ENCODE measurements around the gene ZNF488.

Gene ZNF488

DNA sequence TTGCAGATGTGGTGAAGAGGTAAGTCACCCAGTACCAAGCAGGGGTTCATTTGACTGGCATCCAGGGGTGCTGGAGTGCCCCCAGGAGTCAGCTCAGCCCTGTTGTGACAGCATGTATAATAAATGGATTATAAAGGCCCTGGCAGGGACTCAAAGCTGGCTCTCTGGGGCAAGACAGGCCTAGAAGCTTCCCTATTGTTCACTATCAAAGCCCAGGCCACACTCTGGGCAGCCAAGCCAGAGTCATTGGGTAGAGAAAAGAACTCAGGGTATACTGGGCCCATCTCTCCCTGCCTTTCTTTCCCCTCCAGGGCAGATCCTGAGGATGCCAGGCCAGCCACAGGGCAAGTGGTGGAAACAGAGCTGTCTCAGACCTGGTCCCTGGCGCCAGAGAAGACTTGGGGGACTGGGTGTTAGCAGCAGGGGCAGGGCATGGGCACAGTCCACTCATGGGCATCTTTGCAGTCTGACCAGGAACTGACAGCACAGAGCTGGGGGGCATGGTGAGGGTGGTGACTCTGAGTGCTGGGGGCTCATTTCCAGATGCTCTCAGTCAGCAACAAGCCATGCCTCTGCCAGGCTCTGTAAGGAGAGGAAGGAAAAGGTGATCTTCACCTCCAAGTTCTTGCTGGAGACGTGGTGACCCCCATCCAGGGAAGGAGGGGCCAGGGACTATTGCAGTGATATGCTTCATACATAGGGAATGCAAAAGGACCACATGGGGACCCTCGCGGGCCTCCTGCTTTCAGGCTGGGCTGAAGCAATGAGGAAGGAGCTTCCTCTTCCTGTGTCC lies 24.3 kb downstream of the ZNF488 start:
- no peaks in the 10 kb centered on the region for H3K27me3 ChIP-seq (ENCODE audit: low read depth, low read length)
- no peak overlapping the region for H3K27ac ChIP-seq (ENCODE audit: low read length)
- H3K36me3 ChIP-seq (ENCODE audit: control insufficient read depth in 1 of 2, insufficient read depth in 2 of 2, low read length in 2 of 2), result no peaks in the 10 kb centered on the region
- no peaks in the 10 kb centered on the region for H3K9me3 ChIP-seq (ENCODE audit: control insufficient read depth in 1 of 2, low read length in 2 of 2)
- H3K4me3 ChIP-seq (ENCODE audit: low read depth in 1 of 2, low read length in 2 of 2), result no peak overlapping the region
- no peaks in the 10 kb centered on the region for H3K4me1 ChIP-seq (ENCODE audit: control insufficient read depth in 1 of 2, insufficient read depth in 2 of 2, low read length in 2 of 2)

GRCh38 chr10:47359101-47359500 lies 25.0 kb downstream of the ZNF488 start:
- Histone ChIP-seq H3K9me3 (ENCODE audit: control insufficient read depth in 1 of 2, low read length in 2 of 2) (no peaks in the 10 kb centered on the region), H3K27ac (ENCODE audit: low read length) (no peak overlapping the region), H3K4me3 (ENCODE audit: low read depth in 1 of 2, low read length in 2 of 2) (no peak overlapping the region), H3K27me3 (ENCODE audit: low read depth, low read length) (no peaks in the 10 kb centered on the region), H3K36me3 (ENCODE audit: control insufficient read depth in 1 of 2, insufficient read depth in 2 of 2, low read length in 2 of 2) (no peaks in the 10 kb centered on the region), H3K4me1 (ENCODE audit: control insufficient read depth in 1 of 2, insufficient read depth in 2 of 2, low read length in 2 of 2) (no peaks in the 10 kb centered on the region)

DNA sequence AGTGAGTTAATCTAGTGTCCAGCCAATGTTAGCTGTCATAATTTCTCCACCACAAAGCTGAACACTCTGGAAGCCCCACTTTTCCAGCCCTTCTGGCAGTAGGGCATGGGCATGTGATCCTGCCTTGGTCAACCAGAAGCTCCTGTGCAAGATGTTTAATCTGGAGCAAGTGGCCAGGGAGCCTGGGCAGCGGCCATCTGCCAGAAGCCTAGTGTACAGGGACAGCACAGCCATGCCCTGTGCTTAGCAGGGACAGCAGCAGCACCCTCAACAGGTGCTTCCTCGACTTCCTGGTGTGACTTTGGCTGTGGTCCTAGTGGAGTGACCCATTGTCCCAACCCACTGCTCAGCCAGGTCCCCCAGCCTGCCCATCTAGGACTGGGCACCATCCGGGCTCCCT lies 25.6 kb downstream of the ZNF488 start:
- Histone ChIP-seq H3K9me3 (ENCODE audit: control insufficient read depth in 1 of 2, low read length in 2 of 2) (no peaks in the 10 kb centered on the region), H3K36me3 (ENCODE audit: control insufficient read depth in 1 of 2, insufficient read depth in 2 of 2, low read length in 2 of 2) (no peaks in the 10 kb centered on the region), H3K27ac (ENCODE audit: low read length) (no peak overlapping the region), H3K27me3 (ENCODE audit: low read depth, low read length) (no peaks in the 10 kb centered on the region), H3K4me3 (ENCODE audit: low read depth in 1 of 2, low read length in 2 of 2) (no peak overlapping the region), H3K4me1 (ENCODE audit: control insufficient read depth in 1 of 2, insufficient read depth in 2 of 2, low read length in 2 of 2) (no peaks in the 10 kb centered on the region)

DNA sequence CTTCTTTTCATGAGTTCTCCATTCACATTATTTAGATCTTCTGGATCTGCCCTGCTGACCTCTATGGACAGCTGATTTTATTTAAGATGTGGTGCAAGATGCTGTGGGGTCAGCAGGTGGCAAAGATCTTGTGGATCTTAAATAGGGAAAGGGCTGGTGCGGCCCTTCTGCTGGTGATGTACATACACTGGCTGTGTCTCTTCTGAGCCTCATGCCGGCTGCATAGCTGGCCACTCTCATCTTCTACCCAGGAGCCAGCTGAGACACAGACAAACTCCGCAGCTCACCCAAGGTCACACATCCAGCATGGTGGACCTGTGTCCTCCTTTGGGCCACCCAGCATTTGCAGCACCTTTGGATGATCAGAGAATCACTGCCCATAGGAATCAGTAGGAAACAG lies 26.2 kb downstream of the ZNF488 start:
- H3K36me3 ChIP-seq (ENCODE audit: control insufficient read depth in 1 of 2, insufficient read depth in 2 of 2, low read length in 2 of 2), result no peaks in the 10 kb centered on the region
- no peak overlapping the region for H3K4me3 ChIP-seq (ENCODE audit: low read depth in 1 of 2, low read length in 2 of 2)
- H3K27me3 ChIP-seq (ENCODE audit: low read depth, low read length), result no peaks in the 10 kb centered on the region
- H3K9me3 ChIP-seq (ENCODE audit: control insufficient read depth in 1 of 2, low read length in 2 of 2), result no peaks in the 10 kb centered on the region
- no peaks in the 10 kb centered on the region for H3K4me1 ChIP-seq (ENCODE audit: control insufficient read depth in 1 of 2, insufficient read depth in 2 of 2, low read length in 2 of 2)
- H3K27ac ChIP-seq (ENCODE audit: low read length), result no peak overlapping the region

DNA sequence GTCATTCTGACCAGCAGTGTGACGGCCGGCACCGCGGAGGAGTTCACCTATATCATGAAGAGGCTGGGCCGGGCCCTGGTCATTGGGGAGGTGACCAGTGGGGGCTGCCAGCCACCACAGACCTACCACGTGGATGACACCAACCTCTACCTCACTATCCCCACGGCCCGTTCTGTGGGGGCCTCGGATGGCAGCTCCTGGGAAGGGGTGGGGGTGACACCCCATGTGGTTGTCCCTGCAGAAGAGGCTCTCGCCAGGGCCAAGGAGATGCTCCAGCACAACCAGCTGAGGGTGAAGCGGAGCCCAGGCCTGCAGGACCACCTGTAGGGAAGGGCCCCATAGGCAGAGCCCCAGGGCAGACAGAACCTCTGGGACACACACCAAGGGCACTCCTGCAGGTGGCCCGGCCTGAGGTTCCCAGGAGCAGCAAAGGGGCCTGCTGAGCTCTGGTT lies 26.9 kb downstream of the ZNF488 start:
- Histone ChIP-seq H3K9me3 (ENCODE audit: control insufficient read depth in 1 of 2, low read length in 2 of 2) (no peaks in the 10 kb centered on the region), H3K4me1 (ENCODE audit: control insufficient read depth in 1 of 2, insufficient read depth in 2 of 2, low read length in 2 of 2) (no peaks in the 10 kb centered on the region), H3K27me3 (ENCODE audit: low read depth, low read length) (no peaks in the 10 kb centered on the region), H3K27ac (ENCODE audit: low read length) (no peak overlapping the region), H3K36me3 (ENCODE audit: control insufficient read depth in 1 of 2, insufficient read depth in 2 of 2, low read length in 2 of 2) (no peaks in the 10 kb centered on the region), H3K4me3 (ENCODE audit: low read depth in 1 of 2, low read length in 2 of 2) (no peak overlapping the region)

DNA sequence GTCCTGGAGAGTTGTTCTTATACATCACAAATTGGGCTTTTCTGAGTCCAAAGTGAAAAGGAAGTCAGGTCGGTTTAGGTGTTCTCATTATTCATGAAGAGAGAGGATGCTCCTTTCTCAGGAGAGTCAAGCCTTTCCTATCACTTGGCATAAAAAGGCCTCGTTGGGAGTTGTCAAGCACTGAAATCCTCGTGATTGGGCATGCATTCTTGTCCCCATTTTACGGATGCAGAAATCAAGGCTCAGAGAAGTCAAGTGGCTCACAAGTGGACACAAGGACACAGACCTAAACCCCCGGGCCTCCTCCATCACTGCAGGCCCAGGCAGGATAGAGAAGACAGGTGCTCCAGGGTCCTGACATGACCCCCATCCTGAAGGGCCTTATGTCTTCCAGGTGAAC lies 27.4 kb downstream of the ZNF488 start:
- Histone ChIP-seq H3K9me3 (ENCODE audit: control insufficient read depth in 1 of 2, low read length in 2 of 2) (no peaks in the 10 kb centered on the region), H3K36me3 (ENCODE audit: control insufficient read depth in 1 of 2, insufficient read depth in 2 of 2, low read length in 2 of 2) (no peaks in the 10 kb centered on the region), H3K27ac (ENCODE audit: low read length) (no peak overlapping the region), H3K4me1 (ENCODE audit: control insufficient read depth in 1 of 2, insufficient read depth in 2 of 2, low read length in 2 of 2) (no peaks in the 10 kb centered on the region), H3K4me3 (ENCODE audit: low read depth in 1 of 2, low read length in 2 of 2) (no peak overlapping the region), H3K27me3 (ENCODE audit: low read depth, low read length) (no peaks in the 10 kb centered on the region)

- H3K36me3 ChIP-seq (ENCODE audit: control insufficient read depth in 1 of 2, insufficient read depth in 2 of 2, low read length in 2 of 2), result no peaks in the 10 kb centered on the region
- no peak overlapping the region for H3K27ac ChIP-seq (ENCODE audit: low read length)
- no peaks in the 10 kb centered on the region for H3K9me3 ChIP-seq (ENCODE audit: control insufficient read depth in 1 of 2, low read length in 2 of 2)
- no peaks in the 10 kb centered on the region for H3K4me1 ChIP-seq (ENCODE audit: control insufficient read depth in 1 of 2, insufficient read depth in 2 of 2, low read length in 2 of 2)
- H3K4me3 ChIP-seq (ENCODE audit: low read depth in 1 of 2, low read length in 2 of 2), result no peak overlapping the region
- H3K27me3 ChIP-seq (ENCODE audit: low read depth, low read length), result no peaks in the 10 kb centered on the region
Measured at GRCh38 chr10:47354900-47355299, 29.2 kb downstream of the ZNF488 start.

DNA sequence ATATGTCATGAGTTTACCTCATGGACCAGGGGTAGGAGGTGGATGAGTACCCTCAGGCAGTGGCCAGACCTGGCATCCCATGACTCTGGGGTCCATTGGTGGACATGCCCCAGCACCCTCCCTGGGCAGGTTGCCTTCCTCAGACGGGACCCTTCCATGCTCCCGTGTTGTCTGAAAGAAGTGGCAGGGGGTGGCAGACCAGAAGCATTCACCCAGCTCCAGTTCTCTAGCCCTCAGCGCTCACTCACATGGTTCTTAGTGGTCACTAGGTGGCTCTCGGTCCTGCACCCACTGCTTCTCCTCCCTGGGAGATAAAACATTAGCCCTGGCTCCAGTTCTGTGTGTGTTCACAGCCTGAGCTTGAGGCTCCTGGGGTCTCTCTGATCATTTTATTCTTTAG lies 29.9 kb downstream of the ZNF488 start:
- Histone ChIP-seq H3K4me1 (ENCODE audit: control insufficient read depth in 1 of 2, insufficient read depth in 2 of 2, low read length in 2 of 2) (no peaks in the 10 kb centered on the region), H3K36me3 (ENCODE audit: control insufficient read depth in 1 of 2, insufficient read depth in 2 of 2, low read length in 2 of 2) (no peaks in the 10 kb centered on the region), H3K9me3 (ENCODE audit: control insufficient read depth in 1 of 2, low read length in 2 of 2) (no peaks in the 10 kb centered on the region), H3K4me3 (ENCODE audit: low read depth in 1 of 2, low read length in 2 of 2) (no peak overlapping the region), H3K27ac (ENCODE audit: low read length) (no peak overlapping the region), H3K27me3 (ENCODE audit: low read depth, low read length) (no peaks in the 10 kb centered on the region)

DNA sequence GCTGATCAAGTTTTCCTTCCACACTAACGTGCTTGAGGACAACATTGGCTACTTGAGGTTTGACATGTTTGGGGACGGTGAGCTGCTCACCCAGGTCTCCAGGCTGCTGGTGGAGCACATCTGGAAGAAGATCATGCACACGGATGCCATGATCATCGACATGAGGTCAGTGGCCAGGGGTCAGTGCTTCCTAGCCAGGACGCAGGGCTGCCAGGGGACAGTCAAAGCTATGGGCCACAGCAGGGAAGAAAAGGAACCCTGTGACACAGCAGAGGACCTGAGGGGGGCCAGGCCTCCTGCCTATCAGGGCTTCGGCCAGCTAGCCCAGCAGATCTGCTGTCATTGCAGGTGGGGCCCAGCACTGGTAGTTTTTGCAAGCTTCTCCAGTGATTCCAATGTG lies 30.7 kb downstream of the ZNF488 start:
- Histone ChIP-seq H3K36me3 (ENCODE audit: control insufficient read depth in 1 of 2, insufficient read depth in 2 of 2, low read length in 2 of 2) (no peaks in the 10 kb centered on the region), H3K9me3 (ENCODE audit: control insufficient read depth in 1 of 2, low read length in 2 of 2) (no peaks in the 10 kb centered on the region), H3K27ac (ENCODE audit: low read length) (no peak overlapping the region), H3K27me3 (ENCODE audit: low read depth, low read length) (no peaks in the 10 kb centered on the region), H3K4me3 (ENCODE audit: low read depth in 1 of 2, low read length in 2 of 2) (no peak overlapping the region), H3K4me1 (ENCODE audit: control insufficient read depth in 1 of 2, insufficient read depth in 2 of 2, low read length in 2 of 2) (no peaks in the 10 kb centered on the region)

DNA sequence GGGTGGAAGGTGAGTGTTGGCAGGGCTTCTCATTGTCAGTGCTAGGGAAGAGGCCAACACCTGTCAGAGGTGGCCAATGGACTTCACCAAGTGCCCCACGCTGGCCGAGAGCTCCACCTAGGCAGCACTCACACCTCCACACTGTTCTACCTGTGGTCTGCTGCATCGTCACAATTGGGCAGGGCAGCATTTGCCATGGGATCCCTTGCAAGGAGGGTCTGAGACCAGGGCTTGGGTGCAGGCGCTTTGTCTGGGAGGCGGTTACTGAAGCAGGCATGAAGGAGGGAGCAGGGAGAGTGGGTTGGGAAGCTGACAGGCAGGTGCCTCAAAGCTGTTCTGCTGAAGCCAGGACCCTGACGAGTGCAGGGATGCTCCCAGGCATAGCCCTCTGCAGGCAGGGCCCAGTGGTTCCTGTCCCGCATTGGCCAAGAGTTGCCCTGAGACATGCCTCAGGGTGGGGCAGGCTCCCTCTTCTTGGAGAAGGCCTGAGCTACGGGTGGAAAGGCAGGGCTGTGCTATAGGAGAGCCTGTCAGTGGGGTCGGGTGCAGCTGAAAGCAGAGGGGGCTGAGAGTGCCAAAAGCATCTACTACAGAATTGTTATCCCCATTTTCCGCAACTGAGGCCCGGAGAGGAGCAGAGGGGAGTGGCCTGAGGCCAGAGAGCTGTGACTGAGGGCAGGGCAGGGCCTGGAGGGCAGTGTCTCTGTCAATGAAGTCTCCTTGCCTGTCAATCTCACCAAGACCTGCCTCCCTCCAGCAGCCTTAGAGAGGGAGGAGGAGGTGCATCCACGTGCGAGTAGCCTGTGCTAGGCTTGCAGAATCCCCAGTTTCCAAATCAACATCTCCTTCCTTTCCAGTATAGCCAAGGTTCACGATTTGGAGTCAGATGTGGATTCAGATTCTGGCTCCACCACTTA lies 31.9 kb downstream of the ZNF488 start:
- Histone ChIP-seq H3K4me3 (ENCODE audit: low read depth in 1 of 2, low read length in 2 of 2) (no peak overlapping the region), H3K27ac (ENCODE audit: low read length) (no peak overlapping the region), H3K36me3 (ENCODE audit: control insufficient read depth in 1 of 2, insufficient read depth in 2 of 2, low read length in 2 of 2) (no peaks in the 10 kb centered on the region), H3K9me3 (ENCODE audit: control insufficient read depth in 1 of 2, low read length in 2 of 2) (no peaks in the 10 kb centered on the region), H3K4me1 (ENCODE audit: control insufficient read depth in 1 of 2, insufficient read depth in 2 of 2, low read length in 2 of 2) (no peaks in the 10 kb centered on the region), H3K27me3 (ENCODE audit: low read depth, low read length) (no peaks in the 10 kb centered on the region)

DNA sequence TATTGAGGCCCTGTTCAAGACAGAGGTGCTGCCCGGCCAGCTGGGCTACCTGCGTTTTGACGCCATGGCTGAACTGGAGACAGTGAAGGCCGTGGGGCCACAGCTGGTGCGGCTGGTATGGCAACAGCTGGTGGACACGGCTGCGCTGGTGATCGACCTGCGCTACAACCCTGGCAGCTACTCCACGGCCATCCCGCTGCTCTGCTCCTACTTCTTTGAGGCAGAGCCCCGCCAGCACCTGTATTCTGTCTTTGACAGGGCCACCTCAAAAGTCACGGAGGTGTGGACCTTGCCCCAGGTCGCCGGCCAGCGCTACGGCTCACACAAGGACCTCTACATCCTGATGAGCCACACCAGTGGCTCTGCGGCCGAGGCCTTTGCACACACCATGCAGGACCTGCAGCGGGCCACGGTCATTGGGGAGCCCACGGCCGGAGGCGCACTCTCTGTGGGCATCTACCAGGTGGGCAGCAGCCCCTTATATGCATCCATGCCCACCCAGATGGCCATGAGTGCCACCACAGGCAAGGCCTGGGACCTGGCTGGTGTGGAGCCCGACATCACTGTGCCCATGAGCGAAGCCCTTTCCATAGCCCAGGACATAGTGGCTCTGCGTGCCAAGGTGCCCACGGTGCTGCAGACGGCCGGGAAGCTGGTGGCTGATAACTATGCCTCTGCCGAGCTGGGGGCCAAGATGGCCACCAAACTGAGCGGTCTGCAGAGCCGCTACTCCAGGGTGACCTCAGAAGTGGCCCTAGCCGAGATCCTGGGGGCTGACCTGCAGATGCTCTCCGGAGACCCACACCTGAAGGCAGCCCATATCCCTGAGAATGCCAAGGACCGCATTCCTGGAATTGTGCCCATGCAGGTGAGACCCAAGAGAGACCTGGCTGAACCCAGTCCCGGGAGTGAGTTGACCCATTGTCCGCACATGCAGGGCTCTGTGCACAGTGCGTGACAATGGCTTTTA lies 33.1 kb downstream of the ZNF488 start:
- no peaks in the 10 kb centered on the region for H3K27me3 ChIP-seq (ENCODE audit: low read depth, low read length)
- H3K36me3 ChIP-seq (ENCODE audit: control insufficient read depth in 1 of 2, insufficient read depth in 2 of 2, low read length in 2 of 2), result no peaks in the 10 kb centered on the region
- H3K9me3 ChIP-seq (ENCODE audit: control insufficient read depth in 1 of 2, low read length in 2 of 2), result no peaks in the 10 kb centered on the region
- H3K4me1 ChIP-seq (ENCODE audit: control insufficient read depth in 1 of 2, insufficient read depth in 2 of 2, low read length in 2 of 2), result no peaks in the 10 kb centered on the region
- no peak overlapping the region for H3K4me3 ChIP-seq (ENCODE audit: low read depth in 1 of 2, low read length in 2 of 2)
- no peak overlapping the region for H3K27ac ChIP-seq (ENCODE audit: low read length)

Measured in muscle layer of duodenum (tissue), 2 donors.